AML-193 (cell line): ENCODE data around the gene LRRC31.
A peak's percentile ranks its signal among the peaks of the same experiment; 100 is the strongest.

Experiments
- DNase-seq, 2 experiments: peaks; one replicate each; lab custom pipeline; 2025; lab: John Stamatoyannopoulos, UW

LRRC31 gene

DNA sequence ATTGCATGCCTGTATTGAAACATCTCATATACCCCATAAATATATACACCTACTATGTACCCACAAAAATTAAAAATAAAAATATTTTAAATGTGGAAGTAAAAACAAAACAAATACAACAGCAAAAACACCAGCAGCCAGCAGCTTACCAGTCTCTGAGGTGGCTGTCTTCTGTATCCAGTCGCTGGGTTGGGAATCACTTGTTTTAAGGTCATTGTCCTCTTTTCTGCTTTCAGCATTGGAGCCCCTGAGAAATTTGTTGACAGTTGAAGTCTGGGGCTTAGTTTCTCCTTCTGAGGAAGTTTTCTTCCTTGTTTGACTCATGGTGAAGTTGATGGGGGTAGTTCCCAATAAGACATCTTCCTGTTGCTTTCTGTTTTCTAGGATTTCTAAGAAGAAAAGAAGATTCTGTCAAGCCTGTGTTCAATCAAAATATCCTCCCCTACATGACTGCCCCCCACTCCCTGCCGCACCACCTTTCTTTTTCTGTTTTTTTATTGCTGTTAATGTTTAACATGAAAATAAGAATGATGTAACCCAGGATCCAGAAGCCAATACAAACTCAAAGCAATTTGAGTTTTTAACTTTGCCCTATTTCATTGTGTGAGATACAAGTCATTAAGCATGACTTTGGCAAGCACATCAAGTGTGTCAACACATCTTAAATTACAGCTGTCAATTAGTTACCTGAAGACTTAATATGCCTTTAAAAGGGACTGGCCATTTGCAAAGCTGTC is at the start of gene LRRC31:
Gene LRRC31 (minus strand): TSS at position 452 of the 737 bp plus-strand sequence. CDS start 128 bp downstream, at position 324.
- DNase-seq, result no peak

DNA sequence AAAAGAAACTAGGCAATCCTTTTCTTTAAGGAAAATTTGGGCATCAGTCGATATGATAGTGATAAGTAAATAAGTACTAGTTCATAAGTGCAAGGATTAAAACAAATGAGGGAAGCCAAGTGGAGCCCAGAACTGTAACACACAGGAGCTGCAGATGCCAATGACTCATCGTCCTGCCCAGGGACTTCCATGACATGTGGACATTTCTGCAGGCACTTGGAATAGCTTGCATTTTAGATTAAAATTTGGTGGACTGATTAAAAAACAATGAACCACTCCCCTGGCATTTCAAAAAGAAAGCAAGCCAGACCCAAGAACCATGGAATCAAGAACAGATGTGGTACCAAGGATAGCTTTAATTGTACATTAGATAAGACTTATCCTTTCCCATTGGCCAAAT is 44.6 kb upstream of the LRRC31 start:
- DNase-seq, result no peak

DNA sequence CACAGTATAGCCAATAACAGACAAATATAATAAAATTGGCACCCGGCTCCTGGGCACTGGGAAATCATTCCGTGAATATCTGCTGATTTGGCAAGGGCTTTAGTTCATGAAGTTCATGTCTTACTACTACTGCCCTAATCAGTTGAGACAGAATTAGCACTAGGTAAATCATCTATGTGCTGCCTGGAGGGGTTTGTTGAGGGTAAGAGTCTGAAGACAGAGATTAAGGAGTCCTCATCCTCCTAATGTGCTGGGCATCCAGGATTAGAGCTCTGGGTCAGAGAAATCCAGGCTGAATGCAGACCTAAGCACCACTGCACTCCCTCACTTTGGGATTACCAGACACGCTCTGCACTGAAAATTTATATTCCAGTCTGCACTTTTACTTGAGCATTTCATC is 43.6 kb upstream of the LRRC31 start:
- no peak for DNase-seq

DNA sequence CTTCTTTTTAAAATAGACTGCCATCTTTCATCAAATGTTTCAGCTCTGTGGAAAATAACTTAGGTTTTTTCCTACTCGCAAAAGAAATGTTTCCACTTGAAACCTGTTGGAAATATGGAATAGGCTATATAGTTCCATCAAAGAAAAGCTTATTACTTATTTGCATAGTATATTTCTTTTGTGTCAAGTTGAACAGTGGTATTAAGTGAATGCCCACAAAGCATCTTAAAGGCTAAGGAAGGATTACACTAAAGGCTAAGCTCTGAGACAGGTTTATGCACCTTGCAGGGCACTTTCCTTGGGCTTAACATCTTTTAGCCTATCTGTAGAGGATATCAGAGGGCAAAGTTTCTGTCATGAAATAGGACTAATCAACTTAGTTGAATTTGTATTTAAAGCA is 41.5 kb upstream of the LRRC31 start, which contains the start of gene SAMD7:
Gene SAMD7 (plus strand): TSS at position 301 of the 400 bp plus-strand sequence. CDS start 7,927 bp downstream, outside the sequence.
- DNase-seq, result no peak

DNA sequence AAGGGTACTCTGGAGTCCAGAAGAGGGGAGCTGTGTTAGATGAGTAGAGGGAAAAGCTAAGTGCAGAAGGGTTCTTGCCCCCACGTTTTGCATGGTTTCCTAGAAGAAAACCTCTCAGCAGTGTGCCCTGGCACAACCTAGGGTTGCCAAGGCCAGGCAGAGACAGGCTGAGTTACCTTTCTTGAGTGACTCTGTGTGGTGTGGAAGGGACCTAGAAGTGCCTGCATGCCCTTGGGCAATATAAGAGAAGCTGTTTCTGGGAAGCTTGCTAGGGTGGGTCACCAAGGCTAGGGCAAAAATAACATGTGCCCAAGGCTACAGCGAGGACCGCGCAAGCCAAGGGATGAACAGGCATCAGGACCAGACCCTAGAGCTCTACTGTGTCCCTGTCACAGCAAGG is 38.2 kb upstream of the LRRC31 start:
- no peak for DNase-seq

DNA sequence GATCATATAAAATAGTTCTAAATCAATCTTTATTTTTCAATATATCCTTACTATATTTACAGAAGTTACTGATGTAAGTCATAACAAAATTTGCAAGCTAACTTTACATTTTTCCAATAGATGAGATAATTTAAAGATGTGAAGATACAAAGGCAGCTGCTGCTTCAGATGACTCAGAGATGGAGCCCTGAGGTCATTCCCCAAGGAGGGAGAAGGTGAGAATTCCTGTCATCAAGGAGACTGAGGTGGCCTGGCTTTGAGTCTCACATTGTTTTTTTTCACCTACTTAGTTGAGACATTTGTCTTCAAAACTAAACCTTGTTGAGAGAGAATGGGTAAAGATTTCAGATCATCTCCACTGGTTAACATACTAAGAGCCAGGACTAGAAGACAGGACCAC is 37.7 kb upstream of the LRRC31 start:
- DNase-seq, result no peak

DNA sequence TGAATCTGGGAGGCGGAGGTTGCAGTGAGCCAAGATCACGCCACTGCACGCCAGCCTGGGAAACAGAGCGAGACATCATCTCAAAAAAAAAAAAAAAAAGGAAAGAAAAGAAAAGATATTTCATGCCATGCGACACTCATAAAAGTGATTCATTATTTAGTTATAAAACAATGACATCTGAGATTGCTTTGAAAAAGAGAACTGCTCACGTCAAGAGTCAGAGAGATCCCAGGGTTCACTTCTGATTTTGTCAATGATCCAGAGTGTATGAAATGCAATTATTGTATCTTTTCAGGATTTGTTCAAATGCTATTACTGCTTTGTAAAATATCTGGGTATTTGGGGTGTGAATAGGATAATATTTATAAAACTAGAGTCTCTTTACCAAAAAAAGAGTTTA is 35.7 kb upstream of the LRRC31 start:
- DNase-seq, result no peak

DNA sequence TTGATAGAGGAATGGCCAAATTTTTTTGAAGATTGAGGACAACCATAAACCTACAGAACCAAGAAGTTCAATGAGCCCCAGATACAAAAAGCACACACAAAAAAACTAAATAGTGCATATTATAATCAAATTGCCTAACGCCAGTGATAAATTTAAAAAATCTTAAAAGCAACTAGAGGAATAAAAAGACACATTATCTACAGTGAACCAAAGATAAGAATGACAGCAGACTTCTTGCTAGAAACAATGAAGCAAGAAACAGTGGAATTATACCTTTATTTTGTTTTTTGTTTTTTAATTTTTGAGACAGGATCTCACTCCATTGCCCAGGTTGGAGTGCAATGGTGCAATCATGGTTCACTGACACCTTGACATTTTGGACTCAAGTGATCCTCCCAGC is 31.7 kb upstream of the LRRC31 start:
- no peak for DNase-seq

DNA sequence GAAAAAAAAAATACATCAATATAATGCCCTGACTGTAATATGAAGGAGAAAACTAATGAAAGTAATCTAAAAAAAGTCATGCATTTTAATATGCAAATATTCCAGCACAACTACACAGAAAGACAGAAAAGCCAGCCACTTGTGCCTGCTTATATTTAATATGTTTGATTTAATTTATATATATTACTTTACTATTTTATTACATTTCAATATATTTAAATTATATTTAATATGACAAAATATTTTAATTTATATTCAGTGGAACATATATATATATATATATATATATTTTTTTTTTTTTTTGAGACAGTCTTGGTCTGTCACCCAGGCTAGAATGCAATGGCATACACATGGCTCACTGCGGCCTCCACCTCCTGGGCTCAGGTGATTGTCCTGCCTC is 27.5 kb upstream of the LRRC31 start:
- no peak for DNase-seq

DNA sequence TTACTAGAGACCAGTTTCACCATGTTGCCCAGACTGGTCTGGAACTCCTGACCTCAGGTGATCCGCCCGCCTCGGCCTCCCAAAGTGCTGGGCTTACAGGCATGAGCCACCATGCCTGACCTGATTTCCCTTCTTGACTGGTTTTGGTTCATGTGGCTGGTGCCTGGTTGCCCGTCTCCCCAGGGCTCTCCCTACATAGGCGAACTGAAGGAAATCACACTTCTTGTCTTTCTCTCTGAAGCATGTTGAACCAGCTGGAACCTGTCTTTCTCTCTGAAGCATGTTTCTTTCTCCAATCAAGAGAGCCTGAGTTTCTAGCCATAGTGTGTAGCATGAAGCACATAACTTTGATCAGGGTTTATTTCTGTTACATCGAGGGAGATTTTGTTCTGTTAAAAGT is 25.3 kb upstream of the LRRC31 start:
- DNase-seq, result no peak

DNA sequence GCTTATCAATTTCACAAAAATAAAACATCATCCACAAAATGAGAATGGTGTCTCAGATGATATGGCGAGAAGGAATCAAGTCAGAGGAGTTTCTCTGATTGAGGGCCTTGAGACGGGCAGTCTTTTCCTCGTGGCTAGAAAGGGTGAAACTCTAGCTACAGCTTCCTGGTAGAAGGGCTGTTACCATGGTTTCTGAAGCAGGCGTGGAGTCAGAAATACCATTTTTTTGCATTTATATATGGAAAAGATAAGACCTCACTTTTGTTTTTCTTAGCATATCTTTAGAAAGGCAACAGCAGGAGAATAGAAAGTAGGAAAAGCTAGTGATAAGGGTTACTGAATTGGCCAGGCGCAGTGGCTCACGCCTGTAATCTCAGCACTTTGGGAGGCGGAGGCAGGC is 24.4 kb upstream of the LRRC31 start:
- no peak for DNase-seq

DNA sequence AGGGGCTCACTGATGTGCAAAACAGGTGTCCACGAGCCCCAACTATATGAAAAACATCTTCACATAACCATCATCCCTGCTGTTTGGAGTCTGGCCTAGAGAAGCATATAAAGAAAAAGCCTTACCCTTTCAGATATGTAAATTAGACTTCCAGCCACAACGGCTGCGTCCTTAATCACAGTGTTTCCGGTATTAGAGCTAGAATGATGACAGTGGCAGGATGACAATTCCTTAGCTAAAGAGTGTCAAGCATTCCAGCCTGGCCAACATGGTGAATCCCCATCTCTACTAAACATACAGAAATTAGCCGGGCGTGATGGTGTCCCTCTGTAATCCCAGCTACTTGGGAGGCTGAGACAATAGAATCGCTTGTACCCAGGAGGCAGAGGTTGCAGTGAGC is 22.2 kb upstream of the LRRC31 start:
- no peak for DNase-seq

DNA sequence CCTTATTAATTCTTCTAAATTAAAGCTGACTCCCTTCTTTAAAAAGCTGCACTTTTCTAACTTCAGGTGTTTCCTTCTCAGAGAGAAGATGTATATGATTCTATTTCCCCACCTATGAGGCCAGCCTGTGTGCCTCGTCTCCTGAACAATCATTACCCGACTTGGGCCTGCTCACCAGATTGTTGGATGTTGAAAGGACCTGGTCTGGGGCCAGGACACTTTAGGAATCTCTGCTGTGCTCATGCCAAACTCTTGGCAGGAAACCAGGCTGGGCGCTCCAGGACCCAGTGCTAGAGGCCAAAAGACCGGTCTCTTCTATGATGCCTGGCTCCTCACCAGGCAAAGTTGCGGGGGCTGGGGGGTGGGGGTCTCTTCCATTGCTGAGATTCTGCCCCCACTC is 16.9 kb upstream of the LRRC31 start:
- no peak for DNase-seq

DNA sequence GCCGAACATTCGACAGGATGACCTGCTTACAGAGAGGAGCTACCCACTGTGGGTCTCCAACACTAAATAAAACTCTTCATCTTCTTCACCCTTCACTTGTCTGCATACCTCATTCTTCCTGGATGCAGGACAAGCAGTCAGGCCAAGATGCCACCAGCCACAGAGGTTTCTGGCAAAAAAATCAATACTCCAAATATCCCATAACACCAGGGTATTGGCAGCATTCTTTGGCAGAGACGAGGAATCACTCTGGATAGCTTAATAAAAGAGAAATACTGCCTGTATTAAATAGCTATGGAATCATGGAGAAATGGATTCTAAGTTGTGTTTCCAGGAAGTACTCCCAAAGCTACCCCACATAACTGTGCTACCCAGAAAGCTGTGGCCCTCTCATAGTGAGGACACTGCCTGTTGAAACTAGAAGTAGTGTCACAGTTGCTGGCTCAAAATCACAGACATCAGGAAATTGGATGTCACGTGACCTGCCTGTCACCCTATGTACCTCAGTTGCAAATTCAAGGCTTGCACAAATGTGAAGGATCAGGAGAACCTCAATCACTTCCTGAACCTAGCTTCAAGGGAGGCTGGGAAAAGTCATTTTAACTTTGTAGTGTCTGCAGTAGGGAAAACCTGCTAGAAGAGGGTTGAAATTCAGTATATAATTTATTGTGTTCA is 11.0 kb upstream of the LRRC31 start:
- DNase-seq, result no peak

DNA sequence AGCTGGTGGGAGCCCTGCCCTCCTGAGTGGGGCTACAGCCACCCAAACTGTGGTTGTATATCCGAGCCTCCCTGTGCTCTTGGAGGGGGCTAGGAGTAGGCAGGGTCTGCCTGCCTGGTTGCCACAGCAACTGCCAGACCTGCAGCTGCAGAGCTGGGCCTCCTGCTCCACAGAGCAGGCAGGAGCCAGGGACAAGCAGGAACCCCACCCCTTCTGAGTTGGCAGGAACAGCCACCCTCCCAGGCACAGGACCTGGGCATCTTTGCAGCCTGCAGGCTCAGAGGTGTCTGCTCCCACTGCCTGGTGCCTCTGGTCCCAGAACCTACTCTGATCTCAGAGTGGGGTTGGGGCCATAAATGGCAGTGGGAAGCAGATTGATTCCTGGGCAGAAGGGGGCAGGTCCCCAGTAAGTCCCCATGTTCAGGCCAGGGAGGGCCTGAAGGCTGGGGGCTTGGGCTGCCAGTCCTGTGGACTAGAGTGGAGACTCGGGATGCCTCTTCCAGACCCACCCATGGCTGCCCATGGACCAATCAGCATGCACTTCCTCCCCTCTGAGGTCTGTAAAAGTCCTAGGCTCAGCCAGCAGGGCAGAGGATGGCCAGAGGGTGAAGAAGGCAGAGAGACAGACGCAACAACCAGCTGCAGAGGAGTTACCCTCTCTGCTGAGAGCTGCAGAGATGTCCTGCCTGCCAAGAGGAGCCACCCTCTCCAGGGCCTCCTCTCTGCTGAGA is 10.3 kb upstream of the LRRC31 start:
- no peak for DNase-seq

DNA sequence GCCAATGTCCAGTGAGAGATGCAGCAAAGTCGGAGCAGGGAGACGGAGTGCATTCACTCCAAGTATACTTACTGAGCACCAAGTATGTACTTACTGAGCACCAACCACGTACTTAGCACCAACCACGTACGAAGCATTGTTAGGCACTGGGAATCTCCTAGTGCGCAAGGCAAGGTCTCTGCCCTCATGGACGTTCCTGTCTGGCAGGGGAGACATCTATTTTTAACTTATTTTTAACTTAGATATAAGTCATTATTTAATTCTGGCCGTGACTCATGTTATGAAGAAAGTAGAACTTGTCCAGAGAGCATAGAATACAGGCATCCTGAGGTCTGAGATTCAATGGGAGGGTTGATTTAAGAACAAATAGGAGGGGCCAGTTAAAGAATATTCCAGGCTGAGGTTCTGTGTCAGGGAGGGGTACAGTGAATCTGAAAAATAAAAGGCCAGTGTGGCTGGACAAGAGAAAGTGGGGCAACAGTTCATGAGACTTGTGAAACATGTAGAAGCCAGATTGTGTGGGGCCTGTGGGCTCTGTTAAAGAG is 9.3 kb upstream of the LRRC31 start:
- DNase-seq, result no peak

DNA sequence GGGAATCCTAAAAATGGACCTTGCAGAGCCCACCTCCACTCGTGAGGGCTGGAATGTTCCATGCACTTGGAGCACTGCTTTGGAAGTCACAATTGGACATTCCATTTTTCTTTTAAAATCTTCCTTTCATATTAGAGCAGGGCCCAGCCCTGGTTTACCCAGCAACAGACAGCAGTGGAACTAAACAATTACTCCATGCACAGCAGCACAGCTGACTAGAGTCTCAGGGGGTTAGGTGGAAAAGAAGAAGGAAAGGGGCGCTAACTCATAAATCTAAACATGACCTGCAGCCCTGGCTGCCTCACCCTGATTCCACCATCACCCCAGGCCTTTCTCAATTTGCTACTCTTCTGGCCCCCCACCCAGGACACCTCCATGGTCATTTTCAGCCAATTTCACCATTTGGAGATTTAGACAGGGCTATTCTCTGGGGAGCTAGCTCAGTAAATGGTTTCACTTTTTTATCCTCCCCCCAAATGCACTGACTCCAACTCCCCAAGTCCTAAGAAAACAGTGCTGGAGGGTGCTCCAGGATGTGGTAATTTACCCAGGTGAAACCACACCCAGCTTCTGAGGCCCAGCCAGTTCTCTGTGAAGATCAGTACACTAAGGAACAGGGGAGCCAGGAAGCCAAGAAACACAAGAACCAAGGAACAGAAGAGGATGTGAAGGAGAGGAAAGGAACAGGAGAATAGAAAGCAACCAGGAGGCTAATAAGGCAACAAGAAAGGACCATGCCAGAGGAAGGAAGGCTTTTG is 1.6 kb upstream of the LRRC31 start:
- no peak for DNase-seq

DNA sequence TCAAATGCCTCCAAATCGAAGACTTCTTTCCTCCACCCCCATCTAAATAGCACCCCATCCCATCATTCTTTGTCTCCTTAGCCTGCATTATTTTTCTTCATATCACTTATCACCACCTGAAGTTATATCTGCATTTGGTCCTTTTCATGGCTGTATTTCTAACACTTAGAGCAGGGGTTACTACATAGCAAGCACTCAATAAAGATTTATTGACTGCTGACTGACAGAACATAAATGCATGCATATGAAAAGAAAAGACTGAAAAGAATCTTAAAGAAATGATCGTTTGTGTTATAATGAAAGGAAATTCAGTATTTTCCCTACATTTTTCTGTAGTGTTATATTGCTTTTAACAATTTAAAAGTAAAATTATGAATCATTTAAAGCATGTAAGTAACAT is 1.4 kb downstream of the LRRC31 start:
- no peak for DNase-seq

DNA sequence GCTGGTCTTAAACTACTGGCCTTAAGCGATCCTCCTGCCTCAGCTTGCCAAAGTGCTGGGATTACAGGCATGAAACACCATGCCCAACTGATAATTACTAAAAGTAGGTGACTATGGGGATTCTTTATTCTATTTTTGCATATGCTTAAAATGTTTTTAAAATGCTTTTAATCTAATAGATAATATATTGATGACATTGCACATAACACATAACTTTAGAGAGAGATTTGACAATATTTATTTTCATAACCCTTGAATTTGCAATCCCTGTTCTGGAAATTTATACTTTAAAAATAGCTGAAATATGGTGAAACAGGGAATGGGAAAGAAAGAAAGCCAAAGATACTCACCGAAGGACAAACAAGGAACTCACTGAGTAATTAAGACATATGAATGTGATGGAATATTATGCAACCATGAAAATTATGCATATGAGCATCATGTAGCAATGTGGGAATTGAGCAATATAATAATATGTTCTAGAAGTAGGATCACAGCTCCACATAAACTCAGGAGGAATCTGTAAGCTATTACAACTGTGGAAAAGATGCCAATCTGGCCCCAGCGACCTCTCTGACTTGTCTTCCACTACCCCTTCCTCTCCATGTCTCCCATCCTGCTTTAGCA is 2.0 kb downstream of the LRRC31 start:
- no peak for DNase-seq

DNA sequence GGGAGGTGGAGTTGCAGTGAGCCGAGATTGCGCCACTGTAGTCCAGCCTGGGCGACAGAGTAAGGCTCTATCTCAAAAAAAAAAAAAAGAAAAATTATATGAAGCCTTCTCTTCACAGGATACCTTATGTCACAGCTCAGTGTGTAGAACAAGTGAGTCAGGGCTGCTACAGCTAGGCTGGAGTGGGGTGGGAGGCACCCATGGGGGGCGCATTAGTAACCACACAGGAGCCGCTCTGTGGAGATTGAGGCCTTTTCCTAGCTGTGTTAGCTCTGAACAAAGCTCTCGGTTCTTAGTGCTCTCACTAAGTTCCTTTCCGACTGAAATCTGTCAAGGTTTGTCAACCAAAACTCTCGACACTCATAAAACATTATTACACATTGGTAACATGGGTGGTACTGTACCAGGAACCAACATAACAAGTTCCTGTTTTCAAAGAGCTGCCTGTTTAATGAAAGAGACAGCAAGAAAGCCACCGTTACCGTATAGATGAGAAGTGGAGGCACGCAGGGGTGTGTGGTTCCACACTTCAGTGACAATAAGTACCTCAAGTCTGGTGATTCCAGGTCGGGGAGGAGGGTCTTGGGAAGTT is 4.5 kb downstream of the LRRC31 start:
- peak; percentile 63 for DNase-seq

DNA sequence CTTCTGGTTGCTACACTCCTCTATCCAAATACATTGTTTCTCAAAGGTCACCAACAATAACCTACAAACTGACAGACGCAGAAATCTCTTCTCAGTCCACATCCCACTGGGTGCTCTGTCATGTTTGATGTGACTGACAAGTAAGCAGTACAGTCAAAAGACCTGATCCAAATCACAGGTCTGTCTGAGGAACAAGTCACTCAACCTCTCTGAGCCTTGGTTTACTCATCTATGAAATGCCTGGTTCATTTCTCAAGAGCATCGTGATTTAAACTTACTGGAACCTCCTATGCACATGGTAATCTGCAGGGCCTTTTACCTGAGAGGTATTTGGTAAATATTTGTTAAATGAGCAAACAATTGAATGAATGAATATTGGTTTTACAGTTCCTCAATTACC is 5.5 kb downstream of the LRRC31 start:
- no peak for DNase-seq
